OCI-LY1 (cell line): ENCODE data around the gene AMT.

Experiments
- CTCF ChIP-seq: fragments of 200-600 bp; sonication (generic), shearing (Covaris generic); IDR thresholded peaks from 2 replicates; pipeline ENCODE4 v1.5.1; 2017; ENCODE audit warnings: mild to moderate bottlenecking, antibody characterized with exemption, low read length, moderate library complexity, mixed read lengths
- EZH2 ChIP-seq: fragments of 200-600 bp; sonication (generic), shearing (Covaris generic); IDR thresholded peaks from 2 replicates; pipeline ENCODE4 v1.8.0; 2017; ENCODE audit warnings: borderline replicate concordance, mixed run types, mild to moderate bottlenecking, antibody characterized with exemption, low read length, moderate library complexity, mixed read lengths

DNA sequence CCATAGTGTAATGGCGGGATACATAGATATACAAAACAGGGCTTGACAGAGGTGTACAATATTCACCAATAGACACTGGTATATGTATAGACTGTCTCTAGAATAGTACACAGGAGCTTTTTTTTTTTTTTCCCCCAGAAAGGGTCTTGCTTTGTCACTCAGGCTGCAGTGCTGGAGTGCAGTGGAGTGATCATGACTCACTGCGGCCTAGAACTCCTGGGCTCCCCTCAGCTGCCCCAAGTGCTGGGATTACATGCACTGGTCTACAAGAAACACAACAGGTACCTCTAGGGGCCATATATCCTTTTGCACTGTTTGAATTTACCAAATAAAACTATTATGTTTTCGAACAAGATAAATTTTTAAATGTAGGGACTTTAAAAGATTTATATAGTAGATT lies 22.8 kb downstream of the AMT start:
- no peak for TF ChIP-seq CTCF
- no peak for TF ChIP-seq EZH2
